ENCODE data around the gene USP9Y.
"Not testable (repeated sequence)": the region's sequence is repeated elsewhere in the genome, so short reads cannot be mapped to it uniquely, and the experiment has no call there.

USP9Y gene

GRCh38 chrY:12701181-12701695, at the start of gene USP9Y:
Gene USP9Y, plus strand, starts transcription at chrY:12701231. Its CDS starts 8,217 bp downstream, at chrY:12709448.
- no peak for DNase-seq

- DNase-seq = no peak
Measured at GRCh38 chrY:12651621-12652036, 49.4 kb upstream of the USP9Y start.

- no peak for DNase-seq
Measured at GRCh38 chrY:12661745-12662681, 39.0 kb upstream of the USP9Y start.

- DNase-seq = no peak
Measured at GRCh38 chrY:12662745-12663591, 38.1 kb upstream of the USP9Y start.

- DNase-seq = not testable (repeated sequence)
Measured at GRCh38 chrY:12663845-12664244, 37.2 kb upstream of the USP9Y start.

- no peak for DNase-seq
Measured at GRCh38 chrY:12678111-12678510, 22.9 kb upstream of the USP9Y start.

GRCh38 chrY:12681535-12681934, 19.5 kb upstream of the USP9Y start:
- no peak for DNase-seq

GRCh38 chrY:12688337-12688736, 12.7 kb upstream of the USP9Y start:
- no peak for DNase-seq

- no peak for DNase-seq
Measured at GRCh38 chrY:12700087-12700486, 944 bp upstream of the USP9Y start.

- no peak for DNase-seq
Measured at GRCh38 chrY:12702174-12702573, 1.1 kb downstream of the USP9Y start.

GRCh38 chrY:12710460-12710859, 9.4 kb downstream of the USP9Y start:
- DNase-seq = no peak

- DNase-seq = no peak
Measured at GRCh38 chrY:12715376-12715775, 14.3 kb downstream of the USP9Y start.

GRCh38 chrY:12729746-12730145, 28.7 kb downstream of the USP9Y start:
- no peak for DNase-seq

GRCh38 chrY:12733625-12734024, 32.6 kb downstream of the USP9Y start:
- DNase-seq = no peak

GRCh38 chrY:12734051-12734450, 33.0 kb downstream of the USP9Y start:
- DNase-seq = no peak

GRCh38 chrY:12741414-12741813, 40.4 kb downstream of the USP9Y start:
- no peak for DNase-seq

- no peak for DNase-seq
Measured at GRCh38 chrY:12742725-12743124, 41.7 kb downstream of the USP9Y start.

GRCh38 chrY:12744091-12744490, 43.1 kb downstream of the USP9Y start:
- DNase-seq = no peak

- DNase-seq = no peak
Measured at GRCh38 chrY:12749293-12749692, 48.3 kb downstream of the USP9Y start.

- no peak for DNase-seq
Measured at GRCh38 chrY:12752856-12753255, 51.8 kb downstream of the USP9Y start.

GRCh38 chrY:12756021-12756420, 55.0 kb downstream of the USP9Y start:
- no peak for DNase-seq

GRCh38 chrY:12765976-12766375, 64.9 kb downstream of the USP9Y start:
- no peak for DNase-seq

GRCh38 chrY:12784521-12784920, 83.5 kb downstream of the USP9Y start:
- DNase-seq = no peak

GRCh38 chrY:12793999-12794398, 93.0 kb downstream of the USP9Y start:
- no peak for DNase-seq
